NCI-H524 treated with DMSO at 0.1 percent for 48 hours (cell line): ENCODE results near the gene CUX1.

Experiments used
- DNase-seq: peaks from one replicate; lab custom pipeline; 2025; lab: John Stamatoyannopoulos, UW

CUX1 gene

DNA sequence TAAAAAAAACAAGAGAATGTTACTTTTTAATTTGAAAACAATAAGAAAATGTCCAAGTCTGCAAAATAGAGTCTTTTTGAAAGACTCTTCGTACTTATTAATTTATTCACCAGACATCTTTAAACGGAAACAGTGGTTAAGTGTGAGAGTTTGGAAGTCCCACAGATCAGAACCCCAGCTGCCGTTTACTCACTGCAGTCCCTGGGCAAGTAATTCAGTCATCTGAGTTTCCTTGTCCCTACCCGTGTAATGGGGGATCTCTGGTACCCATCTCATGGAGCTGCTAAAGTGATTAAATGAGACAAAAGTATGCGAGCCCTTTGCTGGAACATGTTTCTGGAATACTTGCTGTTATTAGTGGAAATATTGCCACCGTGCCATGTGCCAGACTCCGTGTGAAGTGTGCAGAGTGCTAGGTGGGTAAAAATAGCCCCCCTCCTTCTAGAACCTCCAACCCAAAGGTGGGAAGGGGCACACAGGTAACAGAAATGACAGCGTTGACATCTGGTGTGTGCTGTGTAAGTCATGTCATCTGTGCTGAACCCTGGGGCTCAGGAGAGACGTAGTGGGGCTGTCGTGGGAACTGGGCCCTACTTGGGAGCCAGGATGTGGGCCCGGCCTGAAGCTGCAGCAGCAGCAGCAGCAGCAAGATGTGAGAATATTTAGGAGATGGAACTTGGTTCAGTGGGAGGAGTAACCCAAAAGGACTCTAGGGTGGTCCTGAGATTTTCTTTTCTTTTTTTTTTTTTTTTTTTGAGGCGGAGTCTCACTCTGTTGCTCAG lies 140.5 kb downstream of the CUX1 start:
- DNase-seq = no peak

DNA sequence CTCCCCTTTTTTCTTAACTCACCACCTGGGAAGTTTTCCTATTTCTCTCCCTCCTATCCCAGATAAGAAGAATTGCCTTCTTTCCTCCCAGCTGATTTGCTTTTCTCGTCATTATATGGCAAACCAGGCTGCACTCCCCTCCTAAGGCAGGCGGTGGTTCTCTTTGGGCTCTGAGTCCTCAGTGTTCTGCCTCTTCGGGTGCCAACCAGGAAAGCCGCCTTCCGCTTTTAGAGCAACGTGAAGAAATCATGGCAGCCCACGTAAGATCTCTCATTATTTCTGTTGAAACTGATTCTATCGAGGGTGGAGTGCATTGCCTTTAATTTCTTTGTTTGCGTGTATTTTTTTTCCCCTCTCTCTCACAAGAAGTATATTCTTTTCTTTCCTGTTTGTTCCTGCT lies 141.9 kb downstream of the CUX1 start:
- DNase-seq = no peak

DNA sequence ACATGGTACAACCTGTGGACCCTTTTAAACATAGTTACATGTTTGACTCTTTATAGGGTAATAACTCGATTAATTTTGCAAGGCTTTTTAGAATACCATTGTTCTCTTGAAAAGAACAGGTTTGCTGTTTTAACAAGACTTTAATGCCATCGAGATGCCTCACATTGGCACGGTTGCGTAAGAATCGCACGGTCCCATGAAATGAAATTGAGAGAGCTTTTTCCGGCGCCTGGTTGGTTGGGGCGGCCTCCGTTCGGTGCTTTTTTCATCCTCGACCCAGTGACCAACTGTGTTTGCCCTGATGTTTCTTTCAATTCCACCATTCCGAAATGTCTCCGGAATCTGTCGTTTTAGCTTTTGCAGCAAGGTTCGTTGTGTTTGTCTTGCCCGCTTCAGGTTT lies 142.4 kb downstream of the CUX1 start:
- DNase-seq = no peak

- DNase-seq = no peak
Observed at GRCh38 chr7:101960323-101960722, 142.9 kb downstream of the CUX1 start.

- DNase-seq = no peak
Observed at GRCh38 chr7:101960985-101961708, 143.7 kb downstream of the CUX1 start.

GRCh38 chr7:101961811-101962210 lies 144.4 kb downstream of the CUX1 start:
- DNase-seq = no peak

DNA sequence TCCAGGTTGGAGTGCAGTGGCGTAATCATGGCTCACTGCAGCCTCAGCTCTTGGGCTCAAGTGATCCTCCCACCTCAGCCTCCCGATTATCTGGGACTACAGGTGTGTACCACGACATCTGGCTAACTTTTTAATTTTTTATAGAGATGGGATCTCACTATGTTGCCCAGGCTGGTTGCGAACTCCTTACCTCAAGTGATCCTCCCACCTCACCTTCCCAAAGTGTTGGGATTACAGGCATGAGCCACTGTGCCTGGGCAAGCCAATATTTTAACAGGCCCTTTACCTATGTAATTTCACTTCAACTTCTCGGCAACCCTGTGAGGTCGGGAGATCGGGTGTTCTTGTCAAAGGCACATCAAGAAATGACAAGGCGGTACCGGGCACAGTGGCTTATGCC lies 146.3 kb downstream of the CUX1 start:
- DNase-seq = no peak

DNA sequence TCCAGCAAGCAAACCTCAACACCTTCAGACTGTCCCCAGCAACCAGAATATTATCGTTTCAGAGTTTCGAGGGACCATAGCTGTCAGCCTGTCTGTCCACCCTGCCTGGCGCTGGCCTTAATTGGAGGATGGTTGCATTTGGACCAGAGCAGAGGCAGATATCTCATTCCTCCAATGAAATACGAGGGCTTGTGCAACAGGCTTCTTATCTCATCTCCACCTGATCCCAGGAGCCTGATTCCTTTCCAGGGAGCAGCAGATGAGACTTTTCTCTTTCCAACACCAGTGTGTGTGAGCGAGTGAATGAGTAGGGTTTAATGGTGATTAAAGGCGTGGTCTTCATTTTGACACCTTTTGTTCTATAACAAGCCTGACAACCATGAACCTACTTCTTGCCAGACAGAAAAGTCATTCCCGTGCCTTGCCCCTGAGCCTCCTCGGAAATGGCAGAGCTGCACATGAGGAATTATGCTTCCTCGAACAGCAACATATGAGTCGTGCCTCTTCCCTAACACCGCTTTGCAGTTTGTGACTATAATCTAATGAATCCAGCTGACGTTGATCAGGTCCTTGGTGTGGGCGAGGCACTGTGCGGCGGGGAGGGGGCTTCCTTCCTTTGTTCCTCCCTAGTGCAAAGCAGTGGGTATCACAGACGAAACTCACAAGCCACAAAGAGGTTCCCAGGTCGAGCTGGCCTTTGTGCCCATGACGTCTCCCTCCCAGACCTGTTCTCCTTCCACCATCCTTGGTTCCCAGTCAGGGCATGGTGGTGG lies 147.4 kb downstream of the CUX1 start:
- DNase-seq = no peak

DNA sequence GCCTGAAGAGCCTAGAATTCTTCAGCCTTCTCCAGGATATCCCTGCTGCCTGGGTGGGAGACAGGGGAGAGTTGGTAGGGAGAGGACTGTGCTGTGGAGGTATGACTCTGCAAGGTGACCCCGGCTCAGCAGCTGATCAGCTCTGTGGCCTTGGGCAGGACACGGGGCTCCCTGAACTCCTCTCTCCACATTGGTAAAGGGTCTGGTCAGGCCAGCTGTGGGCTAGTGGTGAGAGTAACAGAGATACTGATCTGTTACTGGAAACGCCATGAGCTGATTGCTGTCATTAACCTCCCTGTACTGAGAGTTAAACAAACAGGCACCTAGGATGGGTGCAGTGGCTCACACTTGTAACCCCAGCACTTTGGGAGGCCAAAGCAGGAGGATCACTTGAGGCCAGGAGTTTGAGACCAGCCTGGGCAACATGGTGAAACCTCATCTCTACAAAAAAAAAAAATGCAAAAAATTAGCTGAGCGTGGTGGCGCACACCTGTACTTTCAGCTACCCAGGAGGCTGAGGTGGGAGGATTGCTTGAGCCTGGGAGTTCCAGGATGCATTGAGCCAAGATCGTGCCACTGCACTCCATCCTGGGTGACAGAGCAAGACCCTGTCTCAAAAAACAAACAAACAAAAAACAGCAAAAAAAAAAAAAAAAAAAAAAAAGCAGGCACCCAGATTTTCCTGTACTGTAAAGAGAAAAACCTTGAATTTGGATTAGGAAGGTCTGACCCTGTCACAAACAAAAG lies 151.5 kb downstream of the CUX1 start:
- DNase-seq = no peak

DNA sequence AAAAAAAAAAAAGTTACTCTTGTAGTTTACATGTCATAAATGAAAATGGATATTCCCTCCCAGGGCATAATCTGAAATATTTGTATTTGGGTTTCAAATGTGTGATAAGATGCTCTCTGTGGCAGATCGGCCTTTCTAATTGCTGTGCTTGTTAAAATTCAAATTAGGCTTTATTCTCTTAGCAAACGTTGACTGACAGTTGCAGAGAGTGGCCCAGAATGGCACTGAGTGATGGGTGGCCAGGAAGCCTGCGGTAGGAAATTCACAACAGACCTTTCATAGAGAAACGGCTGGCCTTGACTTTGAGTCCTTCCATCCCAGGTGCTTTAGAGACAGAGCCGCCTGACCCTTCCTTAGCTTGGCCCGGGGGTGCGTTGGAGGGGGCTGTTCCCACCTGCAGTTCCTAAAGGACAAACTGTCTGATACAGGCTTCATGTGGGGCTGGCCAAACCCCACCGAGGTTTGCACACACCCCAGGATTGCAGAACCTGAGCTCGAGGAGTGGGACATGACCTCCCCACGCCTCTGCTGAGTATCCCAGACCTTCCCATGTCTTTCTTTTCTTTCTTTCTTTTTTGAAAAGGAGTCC lies 152.7 kb downstream of the CUX1 start:
- no peak for DNase-seq

DNA sequence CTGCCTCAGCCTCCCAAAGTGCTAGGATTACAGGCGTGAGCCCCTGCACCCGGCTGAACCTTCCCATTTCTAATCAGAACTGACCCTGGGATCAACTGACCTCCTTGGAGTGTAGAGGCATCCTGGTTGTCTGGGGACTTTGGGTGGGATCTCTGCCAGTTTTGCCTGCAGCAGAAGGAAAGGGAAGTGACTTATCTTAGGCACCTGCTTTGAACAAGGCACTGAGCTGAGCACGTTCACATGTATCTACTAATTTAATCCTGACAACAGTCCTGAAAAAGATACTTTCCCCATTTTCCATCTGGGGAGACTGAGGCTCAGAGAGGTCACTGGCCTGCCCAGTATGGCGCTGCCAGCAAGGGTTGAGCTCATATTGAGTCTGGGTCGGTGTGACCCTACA lies 153.4 kb downstream of the CUX1 start:
- no peak for DNase-seq

- no peak for DNase-seq
Observed at GRCh38 chr7:101971457-101971856, 154.0 kb downstream of the CUX1 start.

GRCh38 chr7:101972627-101973026 lies 155.2 kb downstream of the CUX1 start:
- DNase-seq = no peak

- no peak for DNase-seq
Observed at GRCh38 chr7:101973130-101973529, 155.7 kb downstream of the CUX1 start.

- DNase-seq = no peak
Observed at GRCh38 chr7:101974393-101974792, 157.0 kb downstream of the CUX1 start.

- no peak for DNase-seq
Observed at GRCh38 chr7:101975046-101975445, 157.6 kb downstream of the CUX1 start.

- DNase-seq = no peak
Observed at GRCh38 chr7:101976411-101976810, 159.0 kb downstream of the CUX1 start.

DNA sequence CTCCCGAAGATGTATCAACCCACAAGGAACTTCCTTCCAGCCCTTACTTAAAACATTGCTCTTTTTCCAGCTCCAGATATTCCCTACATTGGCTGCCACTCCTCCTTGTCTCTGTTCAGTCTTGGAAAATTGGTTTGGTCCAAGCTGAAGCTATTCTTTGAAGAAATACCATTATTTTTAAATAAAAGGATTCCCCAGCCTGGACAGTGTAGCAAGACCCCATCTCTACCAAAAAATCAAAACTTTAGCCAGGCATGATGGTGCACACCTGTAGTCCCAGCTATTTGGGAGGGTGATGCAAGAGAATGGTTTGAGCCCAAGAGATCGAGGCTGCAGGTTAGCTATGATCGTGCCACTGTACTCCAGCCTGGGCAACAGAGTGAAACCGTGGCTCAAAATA lies 159.8 kb downstream of the CUX1 start:
- no peak for DNase-seq

GRCh38 chr7:101978683-101979082 lies 161.3 kb downstream of the CUX1 start:
- no peak for DNase-seq

GRCh38 chr7:101983147-101983811 lies 165.9 kb downstream of the CUX1 start:
- no peak for DNase-seq
